PC-9 (cell line): ENCODE measurements around the gene PCDH9.

Experiments used
- EZH2 ChIP-seq: fragments of 200-600 bp; sonication (generic); IDR thresholded peaks from 2 replicates; pipeline ENCODE4 v1.8.0; 2017; ENCODE audit warnings: antibody characterized with exemption, low read depth
- TF ChIP-seq, protein P1 (sequence below): fragments of 200-600 bp; sonication (generic); conservative IDR thresholded peaks from 2 replicates; pipeline ENCODE4 v1.6.1; 2017; ENCODE audit warnings: mixed run types, antibody characterized with exemption, mild to moderate bottlenecking, moderate library complexity

DNA sequence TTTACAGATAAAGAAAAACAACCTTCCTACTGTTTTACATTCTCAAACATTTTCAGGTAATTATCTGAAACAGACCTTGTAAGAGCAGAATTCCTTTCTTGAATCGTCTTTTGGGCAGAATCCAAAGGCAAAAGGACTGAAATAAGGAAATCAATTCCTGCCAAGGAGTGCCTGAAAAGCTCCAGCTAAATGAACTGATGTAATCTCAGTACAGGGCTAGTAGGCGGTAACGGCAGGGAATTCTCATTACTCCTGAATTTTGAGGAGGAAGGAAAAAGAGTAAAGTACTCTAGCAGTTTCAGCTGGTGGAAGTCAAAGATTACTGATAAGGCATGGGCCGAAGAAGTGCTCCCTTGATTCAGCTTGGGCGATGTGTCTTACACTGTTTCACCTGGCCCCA is 168.4 kb downstream of the PCDH9 start:
- TF ChIP-seq, protein P1, sequence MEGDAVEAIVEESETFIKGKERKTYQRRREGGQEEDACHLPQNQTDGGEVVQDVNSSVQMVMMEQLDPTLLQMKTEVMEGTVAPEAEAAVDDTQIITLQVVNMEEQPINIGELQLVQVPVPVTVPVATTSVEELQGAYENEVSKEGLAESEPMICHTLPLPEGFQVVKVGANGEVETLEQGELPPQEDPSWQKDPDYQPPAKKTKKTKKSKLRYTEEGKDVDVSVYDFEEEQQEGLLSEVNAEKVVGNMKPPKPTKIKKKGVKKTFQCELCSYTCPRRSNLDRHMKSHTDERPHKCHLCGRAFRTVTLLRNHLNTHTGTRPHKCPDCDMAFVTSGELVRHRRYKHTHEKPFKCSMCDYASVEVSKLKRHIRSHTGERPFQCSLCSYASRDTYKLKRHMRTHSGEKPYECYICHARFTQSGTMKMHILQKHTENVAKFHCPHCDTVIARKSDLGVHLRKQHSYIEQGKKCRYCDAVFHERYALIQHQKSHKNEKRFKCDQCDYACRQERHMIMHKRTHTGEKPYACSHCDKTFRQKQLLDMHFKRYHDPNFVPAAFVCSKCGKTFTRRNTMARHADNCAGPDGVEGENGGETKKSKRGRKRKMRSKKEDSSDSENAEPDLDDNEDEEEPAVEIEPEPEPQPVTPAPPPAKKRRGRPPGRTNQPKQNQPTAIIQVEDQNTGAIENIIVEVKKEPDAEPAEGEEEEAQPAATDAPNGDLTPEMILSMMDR = no peak
- TF ChIP-seq EZH2 = no peak
